Transverse colon (tissue), 4 donors: Measurements from ENCODE around the gene ADCY2. TPM values are rescaled to one million over a fixed set of nuclear protein-coding genes. Genes with fewer than 3 reads are reported as not detected.
A peak's percentile ranks its signal among the peaks of the same experiment; 100 is the strongest.

ENCODE experiments used
- DNase-seq: peaks from one replicate; pipeline ENCODE4 v3.0.0-alpha.2; 2019
- H3K27ac ChIP-seq, 4 donors: fragments of 200-600 bp; sonication (generic); 2 replicates each; pipeline ENCODE4 v1.5.1; 2016 to 2018; ENCODE audit warnings: inconsistent platforms in 4 of 4
- H3K27me3 ChIP-seq: fragments of 200-600 bp; sonication (generic); 2 replicates; pipeline ENCODE4 v1.5.1; 2017; ENCODE audit warnings: inconsistent platforms
- H3K36me3 ChIP-seq, 4 donors: fragments of 200-600 bp; sonication (generic); 2 replicates each; pipeline ENCODE4 v1.5.1; 2017 to 2019; ENCODE audit warnings: inconsistent platforms in 4 of 4
- H3K4me1 ChIP-seq, 4 donors: fragments of 200-600 bp; sonication (generic); 2 replicates each; pipeline ENCODE4 v1.5.1; 2017 to 2020; ENCODE audit warnings: inconsistent platforms in 4 of 4
- H3K4me3 ChIP-seq, 4 donors: fragments of 200-600 bp; sonication (generic); 1 replicate in 1 of 4; 2 replicates in 3 of 4; pipeline versions ENCODE4 v1.5.1 to v1.6.1; 2017 to 2019; ENCODE audit warnings: inconsistent platforms in 4 of 4
- H3K9me3 ChIP-seq, 2 donors: fragments of 200-600 bp; sonication (generic); 2 replicates each; pipeline ENCODE4 v1.5.1; 2017 to 2019; ENCODE audit warnings: inconsistent platforms in 2 of 2
- EP300 ChIP-seq: sonication (generic); formaldehyde crosslinking; IDR thresholded peaks from one replicate; pipeline ENCODE4 v1.6.1; 2017; ENCODE audit warnings: antibody characterized with exemption, low read depth
- POLR2A ChIP-seq: fragments of 450-650 bp; IDR thresholded peaks from one replicate; pipeline ENCODE4 v1.6.1; 2016; ENCODE audit warnings: antibody characterized with exemption, mild to moderate bottlenecking, moderate library complexity
- POLR2AphosphoS5 ChIP-seq, 3 donors: sonication (generic); formaldehyde crosslinking; IDR thresholded peaks; one replicate each; pipeline ENCODE4 v1.6.1; 2016; ENCODE audit warnings: antibody characterized with exemption in 3 of 3
- WGBS, 2 donors: methylation state at CpG; one replicate each; pipeline ENCODE4 v1.1.5; 2018; ENCODE audit warnings: low coverage in 1 of 2; 5-methylcytosine and 5-hydroxymethylcytosine counted together
- in situ Hi-C, 4 donors: fragments of 200-750 bp; cut with MboI; loops; one replicate each; pipeline versions ENCODE4 v1.15.0 to v1.15.1; 2017; ENCODE audit warnings: low sequenced_read_pairs in 3 of 4, low pct_ligation_motif_present in 1 of 4, low pct_unique_long_range_greater_than_20kb in 1 of 4
- intact Hi-C: fragments of 100-400 bp; cut with DNase I; formaldehyde crosslinking; loops from one replicate; pipeline ENCODE4 v1.15.1; 2023; ENCODE audit warnings: low total_unique reads
- total RNA-seq, 4 donors: library from RNA; depleted of rRNA; stranded (reverse); fragments of >200 nt; gene quantifications; one replicate each; pipeline ENCODE4 v1.1.0, GENCODE V29; 2016
- TF ChIP-seq, protein P1 (sequence below), 5 experiments: fragments of 200-600 bp in 3 of 5; fragments of 450-650 bp in 2 of 5; sonication (generic) in 3 of 5; IDR thresholded peaks; 1 replicate in 2 of 5; 2 replicates in 3 of 5; pipeline ENCODE4 v1.5.1; 2016 to 2017; ENCODE audit warnings: antibody characterized with exemption in 5 of 5, inconsistent platforms in 3 of 5, mild to moderate bottlenecking in 2 of 5, moderate library complexity in 1 of 5

The ADCY2 gene
- total RNA-seq, 4 donors from 2014 or later = 1.4 to 4.5 (median 3.1) TPM

DNA sequence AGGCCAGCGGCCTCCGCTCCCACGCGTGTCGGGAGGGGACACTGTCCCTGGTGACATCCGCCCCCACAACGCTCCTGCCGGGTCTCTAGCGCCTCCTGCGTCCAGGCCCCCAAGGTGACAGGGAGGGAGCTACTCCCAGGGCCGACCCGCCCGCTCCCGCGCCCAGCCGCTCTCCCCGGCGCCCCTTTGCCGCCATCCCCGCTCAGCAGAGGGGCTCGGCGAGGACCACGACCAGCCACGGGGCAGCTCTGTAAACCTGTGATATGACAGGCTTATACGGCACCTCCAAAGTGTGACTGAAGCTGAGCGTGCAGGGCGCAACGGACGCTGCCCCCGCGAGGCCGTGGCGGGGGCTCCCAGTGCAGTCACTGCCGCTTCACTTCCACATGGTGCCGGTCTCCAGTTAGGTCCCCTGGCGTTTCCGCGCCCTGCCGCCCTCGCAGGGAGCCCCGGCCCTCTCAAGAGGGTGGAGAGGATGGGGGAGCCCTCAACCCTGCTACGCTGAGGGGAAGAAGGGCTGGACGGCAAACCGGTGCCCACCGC is 978 bp upstream of the ADCY2 start:
- peaks cover 57% of the 10 kb centered on the region for H3K27me3 ChIP-seq
- WGBS, 2 donors = 32% methylated on average over 42 of the region's 45 CpGs; no CpG with 5 or more reads in 1 of the 2 donors
- no peak for DNase-seq
- peak overlapping the region in 3 of 4 donors; percentile 31 to 43 (median 31) for H3K4me3 ChIP-seq
- intact Hi-C loops (loop anchor here (5.0 to 10.0 kb wide), 2 partner anchors 360 to 578 kb away; no protein-coding TSS in a partner anchor), in situ Hi-C loops (loop anchor here in 2 of 4 donors (10.0 to 25.0 kb wide), 3 partner anchors 350 to 608 kb away; no protein-coding TSS in a partner anchor)
- H3K9me3 ChIP-seq = no peaks in the 10 kb centered on the region
- TF ChIP-seq POLR2AphosphoS5 (IDR thresholded peaks at IDR 0.05) = no peak
- H3K4me1 ChIP-seq = peaks cover 0 to 21% (median 9%) of the 10 kb centered on the region in 4 donors
- no peaks in the 10 kb centered on the region for H3K36me3 ChIP-seq
- peak overlapping the region in 3 of 4 donors; percentile 12 to 77 (median 63) for H3K27ac ChIP-seq

DNA sequence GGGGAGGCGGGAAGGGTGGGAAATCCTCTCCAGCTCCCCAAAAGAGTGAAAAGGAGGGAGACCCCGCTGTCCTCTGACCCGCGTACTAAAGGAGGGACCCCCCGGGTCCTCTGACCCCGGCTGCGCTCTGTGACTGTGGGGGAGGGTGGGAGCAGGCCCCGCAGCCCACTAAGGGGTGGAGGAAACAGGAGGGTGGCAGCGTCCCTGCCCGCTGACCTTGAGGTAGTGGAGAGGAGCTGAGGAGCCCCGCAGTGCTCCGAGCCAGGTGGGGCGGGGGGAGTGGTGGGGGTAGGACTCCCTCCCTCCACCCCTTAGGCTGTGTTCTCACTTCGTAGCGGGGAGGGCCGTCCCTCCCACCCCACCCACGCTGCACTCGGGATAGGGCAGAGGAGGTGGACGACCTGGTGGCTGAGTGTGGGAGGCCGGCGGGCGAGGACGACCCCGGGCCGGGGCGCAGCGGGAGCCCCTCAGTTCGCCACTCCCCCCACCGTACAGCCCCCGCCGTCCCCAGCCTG is 449 bp upstream of the ADCY2 start:
- peak overlapping the region in 3 of 4 donors; percentile 12 to 77 (median 63) for H3K27ac ChIP-seq
- H3K36me3 ChIP-seq = no peaks in the 10 kb centered on the region
- H3K4me1 ChIP-seq = peaks cover 0 to 21% (median 9%) of the 10 kb centered on the region in 4 donors
- peak overlapping the region in 3 of 4 donors; percentile 31 to 43 (median 31) for H3K4me3 ChIP-seq
- in situ Hi-C loops (loop anchor here in 2 of 4 donors (10.0 to 25.0 kb wide), 3 partner anchors 349 to 608 kb away; no protein-coding TSS in a partner anchor), intact Hi-C loops (loop anchor here (10.0 kb wide), 1 partner anchor 359 kb away; no protein-coding TSS in a partner anchor)
- TF ChIP-seq EP300 (no peak), POLR2A (no peak), POLR2AphosphoS5 (IDR thresholded peaks at IDR 0.05) (no peak)
- TF ChIP-seq, protein P1, sequence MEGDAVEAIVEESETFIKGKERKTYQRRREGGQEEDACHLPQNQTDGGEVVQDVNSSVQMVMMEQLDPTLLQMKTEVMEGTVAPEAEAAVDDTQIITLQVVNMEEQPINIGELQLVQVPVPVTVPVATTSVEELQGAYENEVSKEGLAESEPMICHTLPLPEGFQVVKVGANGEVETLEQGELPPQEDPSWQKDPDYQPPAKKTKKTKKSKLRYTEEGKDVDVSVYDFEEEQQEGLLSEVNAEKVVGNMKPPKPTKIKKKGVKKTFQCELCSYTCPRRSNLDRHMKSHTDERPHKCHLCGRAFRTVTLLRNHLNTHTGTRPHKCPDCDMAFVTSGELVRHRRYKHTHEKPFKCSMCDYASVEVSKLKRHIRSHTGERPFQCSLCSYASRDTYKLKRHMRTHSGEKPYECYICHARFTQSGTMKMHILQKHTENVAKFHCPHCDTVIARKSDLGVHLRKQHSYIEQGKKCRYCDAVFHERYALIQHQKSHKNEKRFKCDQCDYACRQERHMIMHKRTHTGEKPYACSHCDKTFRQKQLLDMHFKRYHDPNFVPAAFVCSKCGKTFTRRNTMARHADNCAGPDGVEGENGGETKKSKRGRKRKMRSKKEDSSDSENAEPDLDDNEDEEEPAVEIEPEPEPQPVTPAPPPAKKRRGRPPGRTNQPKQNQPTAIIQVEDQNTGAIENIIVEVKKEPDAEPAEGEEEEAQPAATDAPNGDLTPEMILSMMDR (IDR thresholded peaks at IDR 0.05) = no peak
- no peaks in the 10 kb centered on the region for H3K9me3 ChIP-seq
- no peak for DNase-seq
- H3K27me3 ChIP-seq = peaks cover 57% of the 10 kb centered on the region
- WGBS, 2 donors = 3% methylated on average over 18 of the region's 31 CpGs; no CpG with 5 or more reads in 1 of the 2 donors

DNA sequence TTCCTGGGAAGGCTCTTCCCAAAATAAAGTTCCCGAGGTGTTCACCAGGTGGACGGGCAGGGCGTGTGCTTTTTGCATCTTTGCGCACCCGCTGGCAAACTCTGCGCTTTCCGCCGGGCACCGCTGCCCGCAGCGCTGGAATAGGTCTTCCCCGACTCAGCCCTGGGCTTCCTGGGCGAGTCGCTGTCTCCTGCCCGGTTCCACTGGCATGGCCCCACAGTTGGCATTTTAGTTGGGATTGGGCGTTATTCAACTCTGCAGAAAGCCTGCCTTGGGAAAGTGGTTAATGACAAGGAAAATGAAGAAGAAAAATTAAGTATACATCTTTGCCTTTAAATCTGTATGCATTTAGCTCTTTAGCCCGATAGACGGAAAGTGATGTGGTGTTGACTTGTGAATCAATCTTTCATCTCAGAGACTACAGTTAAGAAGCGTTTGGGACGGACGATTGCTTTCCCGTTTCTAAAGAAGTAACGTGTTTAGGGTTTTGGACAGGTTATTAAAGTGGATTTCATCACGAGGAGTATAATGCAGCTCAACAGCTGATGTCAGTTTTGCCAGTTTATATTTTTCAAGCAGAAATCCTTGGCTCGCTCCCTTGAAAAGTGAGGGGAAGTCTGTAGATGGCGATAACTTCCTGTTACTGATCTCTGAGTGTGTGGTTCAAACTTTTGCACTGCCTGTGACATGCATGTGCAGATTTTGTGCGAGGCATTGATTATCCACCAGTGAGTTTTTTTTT is 946 bp downstream of the ADCY2 start:
- peaks cover 0 to 15% (median 7%) of the 10 kb centered on the region in 4 donors for H3K4me1 ChIP-seq
- no peak for DNase-seq
- peaks cover 57% of the 10 kb centered on the region for H3K27me3 ChIP-seq
- no peak for TF ChIP-seq POLR2AphosphoS5 (IDR thresholded peaks at IDR 0.05)
- no peak for TF ChIP-seq EP300
- TF ChIP-seq POLR2A = no peak
- TF ChIP-seq, protein P1 (IDR thresholded peaks at IDR 0.05) = no peak
- H3K4me3 ChIP-seq = peak overlapping the region in 3 of 4 donors; percentile 41 to 58 (median 46)
- H3K36me3 ChIP-seq = no peaks in the 10 kb centered on the region
- intact Hi-C loops (loop anchor here (10.0 kb wide), 1 partner anchor 358 kb away; no protein-coding TSS in a partner anchor), in situ Hi-C loops (loop anchor here in 2 of 4 donors (10.0 to 25.0 kb wide), 3 partner anchors 348 to 610 kb away; no protein-coding TSS in a partner anchor)
- H3K27ac ChIP-seq = peak overlapping the region; percentile 53 to 75 (median 62)
- WGBS, 2 donors = 8 to 12% methylated on average over 23 to 26 of the region's 27 CpGs
- no peaks in the 10 kb centered on the region for H3K9me3 ChIP-seq

DNA sequence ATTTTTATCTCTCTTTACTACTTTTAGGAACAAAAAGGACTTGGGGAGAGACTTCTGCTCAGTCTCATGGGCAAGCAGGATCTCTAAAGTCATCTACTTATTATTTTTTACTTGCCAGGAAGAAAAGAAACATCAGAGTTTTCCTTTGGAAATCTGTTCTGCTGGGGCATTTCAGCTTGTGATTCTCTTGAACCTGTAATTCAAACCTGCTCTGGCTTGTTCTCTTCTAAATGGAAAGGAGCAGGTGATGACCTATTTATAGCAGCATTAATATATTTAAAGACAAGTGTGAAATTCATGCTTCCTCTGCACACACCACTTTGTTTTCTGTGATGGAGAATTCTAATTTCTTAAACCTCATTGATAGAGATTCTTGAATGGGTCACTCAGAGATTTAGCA is 2.0 kb downstream of the ADCY2 start:
- Histone ChIP-seq H3K4me1 (peaks cover 0 to 9% (median 5%) of the 10 kb centered on the region in 4 donors), H3K36me3 (no peaks in the 10 kb centered on the region), H3K4me3 (no peak overlapping the region), H3K27me3 (peaks cover 57% of the 10 kb centered on the region), H3K27ac (no peak overlapping the region), H3K9me3 (no peaks in the 10 kb centered on the region)
- no peak for TF ChIP-seq POLR2AphosphoS5 (IDR thresholded peaks at IDR 0.05)
- TF ChIP-seq POLR2A = no peak
- TF ChIP-seq EP300 = no peak
- TF ChIP-seq, protein P1 (IDR thresholded peaks at IDR 0.05) = no peak
- intact Hi-C loops = loop anchor here (10.0 kb wide), 1 partner anchor 357 kb away; no protein-coding TSS in a partner anchor
- in situ Hi-C loops = loop anchor here in 2 of 4 donors (10.0 to 25.0 kb wide), 3 partner anchors 347 to 611 kb away; no protein-coding TSS in a partner anchor
- no peak for DNase-seq
